BLaER1 (cell line): ENCODE measurements around the gene FKBP1B.
"Not testable (repeated sequence)": the region's sequence is repeated elsewhere in the genome, so short reads cannot be mapped to it uniquely, and the experiment has no call there.

Experiments used
- H3K27ac ChIP-seq: shearing (Covaris generic); formaldehyde crosslinking; 2 replicates; pipeline ENCODE4 v1.8.1; 2022
- H3K27me3 ChIP-seq: shearing (Covaris generic); formaldehyde crosslinking; 2 replicates; pipeline ENCODE4 v1.8.1; 2022
- H3K36me3 ChIP-seq: shearing (Covaris generic); formaldehyde crosslinking; 2 replicates; pipeline ENCODE4 v1.8.1; 2022
- H3K4me1 ChIP-seq: shearing (Covaris generic); formaldehyde crosslinking; 2 replicates; pipeline ENCODE4 v1.8.1; 2022
- H3K4me2 ChIP-seq: shearing (Covaris generic); formaldehyde crosslinking; 2 replicates; pipeline ENCODE4 v1.8.1; 2022
- H3K4me3 ChIP-seq: shearing (Covaris generic); formaldehyde crosslinking; 2 replicates; pipeline ENCODE4 v1.8.1; 2022
- H3K9ac ChIP-seq: shearing (Covaris generic); formaldehyde crosslinking; 2 replicates; pipeline ENCODE4 v1.8.1; 2022
- H3K9me3 ChIP-seq: shearing (Covaris generic); formaldehyde crosslinking; 2 replicates; pipeline ENCODE4 v1.8.1; 2022
- H4K20me1 ChIP-seq: shearing (Covaris generic); formaldehyde crosslinking; 2 replicates; pipeline ENCODE4 v1.8.1; 2022
- Cebpa-rat ChIP-seq: shearing (Covaris generic); IDR thresholded peaks from 2 replicates; pipeline ENCODE4 v1.8.1; 2022

The FKBP1B gene

DNA sequence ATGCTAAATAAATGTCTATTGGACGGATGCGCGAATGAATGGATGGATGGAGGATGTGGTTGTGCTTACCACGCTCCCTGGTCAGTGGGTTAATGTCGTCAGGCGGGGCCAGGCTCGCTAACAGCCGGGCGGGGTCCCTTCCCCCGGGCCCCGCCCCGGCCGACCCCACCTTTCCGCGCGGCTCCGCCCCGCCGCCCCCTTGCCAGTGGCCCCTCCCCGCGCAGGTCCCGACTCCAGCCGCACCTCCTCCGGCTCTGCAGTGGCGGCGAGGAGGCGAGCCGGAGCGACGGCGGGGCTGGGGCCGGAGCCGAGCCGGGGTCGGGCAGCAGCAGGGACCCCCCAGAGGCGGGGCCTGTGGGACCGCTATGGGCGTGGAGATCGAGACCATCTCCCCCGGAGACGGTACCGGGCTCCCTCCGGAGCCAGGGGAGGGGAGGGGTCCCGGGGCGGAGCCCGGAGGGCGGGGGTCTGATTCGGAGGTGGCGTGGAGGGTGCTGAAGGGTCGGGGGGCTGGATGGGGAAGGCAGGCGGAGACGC, at the start of gene FKBP1B:
FKBP1B (plus strand) TSS at position 257 of the 537 bp plus-strand sequence; CDS start at position 366, 109 bp downstream.
- Histone ChIP-seq H3K27ac (no peak within 1 kb of the TSS), H3K9ac (peak within 1 kb of the TSS; percentile 41), H3K4me1 (peaks cover 37% of the 10 kb centered on the region), H3K27me3 (peaks cover 54% of the 10 kb centered on the region), H3K4me3 (peak within 1 kb of the TSS; percentile 70), H4K20me1 (peaks cover 10% of the 10 kb centered on the region; the same call in 1 of the 2 replicates), H3K9me3 (no peaks in the 10 kb centered on the region), H3K4me2 (peak within 1 kb of the TSS; percentile 90), H3K36me3 (no peaks in the 10 kb centered on the region)
- no peak for TF ChIP-seq Cebpa-rat

DNA sequence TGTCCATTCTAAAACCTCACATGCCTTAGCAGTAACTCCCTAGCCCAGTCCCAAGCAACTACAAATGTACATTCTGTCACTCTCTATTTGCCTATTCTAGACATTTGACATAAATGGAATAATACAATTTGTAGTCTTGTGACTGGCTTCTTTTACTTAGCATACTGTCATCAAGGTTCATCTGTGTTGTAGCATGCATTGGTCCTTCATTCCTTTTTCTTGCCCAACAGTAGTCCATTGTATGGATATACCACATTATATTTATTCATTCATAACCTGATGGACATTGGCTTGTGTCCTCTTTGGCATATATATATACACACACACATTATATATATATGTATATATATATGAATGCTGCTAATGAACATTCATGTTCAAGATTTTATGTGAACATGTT, 41.8 kb upstream of the FKBP1B start:
- H3K27ac ChIP-seq = no peak overlapping the region
- TF ChIP-seq Cebpa-rat = no peak

DNA sequence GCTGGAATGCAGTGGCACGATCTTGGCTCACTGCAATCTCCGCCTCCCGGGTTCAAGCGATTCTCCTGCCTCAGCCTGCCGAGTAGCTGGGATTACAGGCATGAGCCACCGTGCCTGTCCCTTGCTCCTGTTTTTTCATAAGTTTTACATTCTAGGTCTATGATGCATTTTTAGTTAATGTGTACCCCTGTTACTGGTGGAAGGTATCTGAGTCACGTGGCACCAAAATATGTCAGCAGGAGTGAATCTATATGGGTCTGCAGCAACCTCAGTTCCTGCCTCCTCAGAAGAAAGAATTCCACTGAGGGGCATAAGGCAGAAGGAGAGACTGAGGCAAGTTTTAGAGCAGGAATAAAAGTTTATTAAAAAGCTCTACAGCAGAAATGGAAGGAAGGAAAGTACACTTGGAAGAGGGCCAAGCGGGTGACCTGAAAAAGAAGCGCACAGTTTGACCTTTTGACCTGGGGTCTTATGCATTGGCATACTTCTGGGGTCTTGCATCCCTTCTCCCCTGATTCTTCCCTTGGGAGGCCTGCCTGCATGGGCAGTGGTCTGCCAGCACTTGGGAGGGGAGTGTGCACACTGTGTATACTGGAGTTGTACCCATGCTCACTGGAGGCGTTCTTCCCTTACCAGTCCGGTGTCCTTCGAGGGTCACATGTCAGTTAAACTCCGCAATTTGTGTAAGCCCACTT, 40.7 kb upstream of the FKBP1B start:
- Histone ChIP-seq H4K20me1 (peaks cover 39% of the 10 kb centered on the region), H3K4me3 (no peak overlapping the region), H3K9ac (no peak overlapping the region), H3K36me3 (no peaks in the 10 kb centered on the region), H3K27me3 (peaks cover 51% of the 10 kb centered on the region), H3K4me2 (no peak overlapping the region), H3K27ac (no peak overlapping the region), H3K9me3 (no peaks in the 10 kb centered on the region), H3K4me1 (peaks cover 7% of the 10 kb centered on the region)
- no peak for TF ChIP-seq Cebpa-rat

More for the DNA sequence above, 41.8 kb upstream of the FKBP1B start:
- H3K36me3 ChIP-seq = peaks cover 7% of the 10 kb centered on the region; the same call in 1 of the 2 replicates
- H3K4me1 ChIP-seq = peaks cover 7% of the 10 kb centered on the region
- no peak overlapping the region for H3K4me3 ChIP-seq
- H3K27me3 ChIP-seq = peaks cover 51% of the 10 kb centered on the region
- no peak overlapping the region for H3K4me2 ChIP-seq
- H3K9me3 ChIP-seq = no peaks in the 10 kb centered on the region
- H3K9ac ChIP-seq = no peak overlapping the region
- H4K20me1 ChIP-seq = peaks cover 39% of the 10 kb centered on the region

DNA sequence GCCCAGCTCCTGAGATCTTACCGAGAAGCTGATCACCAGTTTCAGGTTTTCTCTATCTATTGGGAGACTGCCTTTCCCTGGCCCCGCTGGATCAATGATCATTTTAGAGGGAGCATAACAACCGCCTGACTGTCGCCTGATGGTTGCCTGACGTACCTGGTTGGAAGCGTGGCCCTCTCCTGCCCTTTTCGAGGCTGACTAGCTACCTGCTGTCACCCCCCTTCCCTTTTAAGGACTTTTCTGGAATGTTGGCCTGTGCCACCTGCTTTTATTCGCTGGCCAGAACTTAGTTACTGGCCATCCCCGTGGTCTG, 40.2 kb upstream of the FKBP1B start:
- Histone ChIP-seq H3K9ac (no peak overlapping the region), H3K4me2 (peak overlapping the region; percentile 58; the same call in 1 of the 2 replicates), H3K36me3 (no peaks in the 10 kb centered on the region), H4K20me1 (peaks cover 39% of the 10 kb centered on the region), H3K27me3 (peaks cover 51% of the 10 kb centered on the region), H3K4me1 (peaks cover 7% of the 10 kb centered on the region), H3K9me3 (no peaks in the 10 kb centered on the region), H3K4me3 (0 out of 2 replicates have a peak overlapping the region, but pooled peaks have one; percentile 34), H3K27ac (no peak overlapping the region)
- no peak for TF ChIP-seq Cebpa-rat

DNA sequence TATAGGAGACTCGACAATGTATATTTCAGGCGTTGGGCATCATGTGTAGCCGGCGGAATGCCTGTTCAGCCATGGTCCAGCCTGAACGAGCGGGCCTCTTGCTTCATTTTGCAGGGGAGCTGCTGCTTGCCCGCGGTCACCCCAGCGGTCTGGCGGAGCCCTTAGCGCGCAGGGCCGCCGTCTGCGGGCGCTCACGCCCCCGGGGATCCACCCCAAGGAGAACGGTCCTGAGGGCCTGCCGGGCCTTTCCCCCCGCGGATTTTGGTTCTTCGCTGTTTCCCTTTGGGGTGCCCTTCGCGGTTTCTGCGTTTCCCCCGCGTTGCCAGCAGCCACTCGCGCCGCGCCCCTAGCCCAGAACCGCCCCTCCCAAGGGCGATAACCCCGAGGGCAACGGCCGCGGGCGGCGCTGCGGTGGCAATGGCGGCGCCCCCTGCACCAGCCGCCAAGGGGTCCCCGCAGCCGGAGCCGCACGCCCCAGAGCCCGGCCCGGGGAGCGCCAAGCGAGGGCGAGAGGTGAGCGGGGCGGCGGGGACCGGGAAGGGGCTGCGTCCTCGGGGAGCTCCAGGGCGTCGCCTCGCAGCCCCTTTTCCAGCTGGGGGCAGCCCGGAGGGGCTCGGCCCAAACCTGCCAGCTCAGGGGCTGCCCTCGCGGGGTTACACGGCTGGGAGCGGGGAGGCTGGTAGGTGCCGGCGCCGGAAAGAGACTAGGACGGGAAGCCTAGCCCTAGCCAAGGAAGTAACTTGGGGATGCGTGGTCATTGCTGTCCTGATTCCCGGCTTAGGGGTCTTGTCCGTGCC, 39.7 kb upstream of the FKBP1B start, which contains the start of gene MFSD2B:
MFSD2B (plus strand) TSS at position 406 of the 797 bp plus-strand sequence; CDS start at position 418, 12 bp downstream.
- H3K4me3 ChIP-seq = peak within 1 kb of the TSS; percentile 34; the same call in 1 of the 2 replicates
- H3K27ac ChIP-seq = no peak within 1 kb of the TSS
- peak within 1 kb of the TSS; percentile 58 for H3K4me2 ChIP-seq
- TF ChIP-seq Cebpa-rat = no peak
- H3K27me3 ChIP-seq = peaks cover 51% of the 10 kb centered on the region
- no peak within 1 kb of the TSS for H3K9ac ChIP-seq
- H4K20me1 ChIP-seq = peaks cover 39% of the 10 kb centered on the region
- H3K36me3 ChIP-seq = no peaks in the 10 kb centered on the region
- no peaks in the 10 kb centered on the region for H3K9me3 ChIP-seq
- peaks cover 7% of the 10 kb centered on the region for H3K4me1 ChIP-seq

DNA sequence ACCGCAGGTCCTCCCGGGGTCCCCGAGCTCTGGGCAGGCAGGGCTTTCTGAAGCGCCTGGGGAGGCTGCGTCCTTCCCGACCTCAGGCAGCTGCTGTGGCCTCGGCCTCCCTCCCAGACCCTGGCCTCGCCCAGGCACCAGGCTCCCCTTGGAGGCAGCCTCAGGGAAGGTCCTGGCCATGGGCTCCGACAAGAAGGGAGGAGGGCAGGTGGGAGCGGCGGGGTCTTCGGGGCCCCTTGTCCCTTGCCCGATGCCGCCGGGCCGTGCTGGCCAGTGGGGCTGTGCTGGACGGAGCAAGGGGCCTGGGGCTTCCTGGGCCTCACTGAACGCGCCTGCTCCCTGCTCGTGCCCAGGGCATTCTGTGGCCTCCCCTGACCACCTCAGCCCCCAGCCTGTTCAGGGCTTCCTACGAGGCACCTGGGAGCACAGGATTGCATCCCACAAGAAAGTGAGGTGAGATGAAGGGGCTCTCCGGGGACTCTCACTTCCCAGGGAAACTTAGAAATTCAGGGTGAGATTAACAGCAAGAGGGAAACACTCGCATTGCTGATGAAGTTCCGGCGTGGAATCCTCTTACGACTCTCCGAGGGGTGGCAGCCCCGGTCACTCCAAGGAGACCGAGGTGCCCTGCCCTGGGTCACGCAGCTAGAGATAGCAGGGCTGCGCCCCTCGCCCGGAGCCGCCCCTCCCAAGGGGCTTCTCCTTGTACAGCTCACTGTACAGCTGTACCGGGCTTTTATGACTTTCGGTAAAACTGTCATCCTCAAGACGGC, 38.9 kb upstream of the FKBP1B start:
- no peak overlapping the region for H3K9ac ChIP-seq

DNA sequence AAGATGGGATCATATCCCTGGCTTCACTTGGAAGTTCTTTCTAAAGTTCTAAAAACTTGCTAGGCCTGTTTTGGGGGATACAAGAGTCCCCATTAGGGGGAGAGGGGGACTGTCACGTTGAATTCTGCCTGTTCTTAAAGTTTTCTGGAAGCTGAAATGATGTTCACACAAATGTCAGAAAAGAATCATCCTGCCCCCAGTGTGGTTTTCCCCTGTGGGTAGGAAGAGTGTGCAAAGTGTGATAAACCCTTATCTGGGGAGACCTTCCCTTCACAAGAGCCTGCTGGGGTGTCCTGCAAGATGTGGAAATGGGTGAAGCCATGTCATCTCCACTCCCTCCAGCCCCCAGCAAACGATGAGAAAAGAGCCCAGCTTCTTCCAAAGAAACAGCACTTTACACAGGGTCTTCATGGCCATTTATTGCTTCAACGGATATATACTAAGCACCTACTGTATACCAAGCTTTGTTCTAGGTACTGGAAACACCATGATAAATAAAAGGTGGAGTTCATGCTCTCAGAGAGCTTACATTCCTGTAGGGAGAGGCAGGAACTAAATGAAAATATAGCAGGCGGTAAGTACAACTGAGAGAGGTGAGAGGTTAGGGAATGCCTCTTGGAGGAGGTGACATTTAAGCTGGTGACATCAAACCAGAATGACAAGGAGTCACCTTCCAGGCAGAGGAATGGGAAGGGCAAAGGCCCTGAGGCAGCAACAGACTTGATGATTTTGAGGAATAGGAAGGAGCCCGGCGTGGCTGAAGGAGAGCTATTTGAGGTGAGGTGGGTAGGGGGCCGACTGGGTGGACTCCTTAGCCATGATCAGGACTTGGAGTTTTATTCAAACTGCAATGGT, 38.1 kb upstream of the FKBP1B start:
- Histone ChIP-seq H3K4me3 (no peak overlapping the region), H3K4me2 (no peak overlapping the region), H3K27ac (no peak overlapping the region), H3K36me3 (no peaks in the 10 kb centered on the region), H3K27me3 (peaks cover 51% of the 10 kb centered on the region), H4K20me1 (peaks cover 39% of the 10 kb centered on the region), H3K9me3 (no peaks in the 10 kb centered on the region), H3K9ac (no peak overlapping the region), H3K4me1 (peaks cover 7% of the 10 kb centered on the region)
- TF ChIP-seq Cebpa-rat = no peak

More for the DNA sequence above, 38.9 kb upstream of the FKBP1B start:
- Histone ChIP-seq H3K4me3 (no peak overlapping the region), H3K27ac (no peak overlapping the region), H4K20me1 (peaks cover 39% of the 10 kb centered on the region), H3K9me3 (no peaks in the 10 kb centered on the region), H3K27me3 (peaks cover 51% of the 10 kb centered on the region), H3K36me3 (no peaks in the 10 kb centered on the region), H3K4me2 (no peak overlapping the region), H3K4me1 (peaks cover 7% of the 10 kb centered on the region)
- TF ChIP-seq Cebpa-rat = no peak

DNA sequence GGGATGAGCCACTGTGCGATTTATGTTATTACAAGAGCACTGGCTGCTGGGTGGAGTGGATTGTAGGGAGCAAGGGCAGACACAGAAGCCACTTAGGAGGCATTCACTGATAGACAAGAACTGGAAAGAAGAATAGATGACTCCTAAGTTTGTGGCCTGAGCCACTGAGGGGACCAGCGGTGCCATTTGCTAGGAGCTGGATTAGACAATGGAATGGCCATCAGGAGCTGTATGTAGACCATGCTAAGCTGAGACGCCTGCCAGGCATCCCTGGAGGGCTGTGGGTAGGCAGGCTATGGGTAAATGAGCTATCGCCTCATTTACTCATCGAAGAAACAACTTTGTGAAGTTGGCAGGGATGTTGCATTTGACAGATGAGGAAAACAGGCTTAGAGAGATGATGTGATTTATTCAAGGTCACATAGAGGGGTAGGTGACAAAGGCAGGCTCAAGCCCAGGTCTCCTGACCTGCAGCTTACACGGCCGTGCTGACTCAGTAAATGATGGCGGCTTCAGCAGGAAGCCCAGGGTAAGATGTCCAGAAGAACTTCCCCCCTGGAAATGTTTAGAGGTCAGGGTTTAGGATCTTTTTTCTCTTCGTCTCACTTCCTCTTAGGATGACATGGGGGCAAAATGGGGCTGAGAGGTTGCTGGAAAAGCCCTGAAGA, 36.9 kb upstream of the FKBP1B start:
- peaks cover 7% of the 10 kb centered on the region for H3K4me1 ChIP-seq
- peaks cover 47% of the 10 kb centered on the region for H3K27me3 ChIP-seq
- no peak for TF ChIP-seq Cebpa-rat
- no peak overlapping the region for H3K4me2 ChIP-seq
- H3K27ac ChIP-seq = no peak overlapping the region
- no peak overlapping the region for H3K4me3 ChIP-seq
- peaks cover 39% of the 10 kb centered on the region for H4K20me1 ChIP-seq
- no peaks in the 10 kb centered on the region for H3K9me3 ChIP-seq
- no peaks in the 10 kb centered on the region for H3K36me3 ChIP-seq
- H3K9ac ChIP-seq = no peak overlapping the region

DNA sequence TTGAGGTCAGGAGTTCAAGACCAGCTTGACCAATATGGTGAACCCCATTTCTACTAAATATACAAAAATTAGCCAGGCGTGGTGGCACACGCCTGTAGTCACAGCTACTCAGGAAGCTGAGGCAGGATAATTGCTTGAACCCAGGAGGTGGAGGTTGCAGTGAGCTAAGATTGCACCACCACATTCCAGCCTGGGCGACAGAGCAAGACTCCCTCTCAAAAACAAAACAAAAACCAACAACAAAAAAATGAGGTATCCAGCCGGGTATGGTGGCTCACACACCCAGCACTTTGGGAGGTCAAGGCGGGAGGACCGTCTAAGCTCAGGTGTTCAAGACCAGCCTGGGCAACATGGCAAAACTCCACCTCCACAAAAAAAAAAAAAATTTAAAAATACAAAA, 34.6 kb upstream of the FKBP1B start:
- H3K4me2 ChIP-seq, H3K4me3 ChIP-seq, H3K4me1 ChIP-seq, H3K27ac ChIP-seq, H3K9ac ChIP-seq, H3K36me3 ChIP-seq, H3K9me3 ChIP-seq: not testable (repeated sequence)
- Histone ChIP-seq H4K20me1 (peaks cover 19% of the 10 kb centered on the region), H3K27me3 (peaks cover 27% of the 10 kb centered on the region)
